Progenitor cell of endocrine pancreas (in vitro differentiated cells): ENCODE data around the gene RPRM. TPM values are rescaled to one million over a fixed set of nuclear protein-coding genes. Genes with fewer than 3 reads are reported as not detected.

Experiments used
- DNase-seq: peaks from one replicate; pipeline ENCODE4 v3.0.0; 2021; ENCODE audit warnings: low spot score; ENCODE audit not compliant: unreplicated experiment
- H3K27ac Mint-ChIP-seq: 2 replicates; pipeline ENCODE4 v1.8.0; 2021; ENCODE audit warnings: mild to moderate bottlenecking, moderate library complexity, mixed read lengths
- H3K27me3 Mint-ChIP-seq: 2 replicates; pipeline ENCODE4 v1.8.0; 2021; ENCODE audit warnings: mixed read lengths
- H3K36me3 Mint-ChIP-seq: 2 replicates; pipeline ENCODE4 v1.8.0; 2022; ENCODE audit warnings: mixed read lengths; ENCODE audit not compliant: insufficient read depth
- H3K4me1 Mint-ChIP-seq: 2 replicates; pipeline ENCODE4 v1.8.0; 2021; ENCODE audit warnings: low read depth, mixed read lengths
- H3K4me3 Mint-ChIP-seq: 2 replicates; pipeline ENCODE4 v1.8.0; 2021; ENCODE audit warnings: low read depth, mild to moderate bottlenecking, moderate library complexity, mixed read lengths
- H3K9me3 Mint-ChIP-seq: 2 replicates; pipeline ENCODE4 v1.8.0; 2021; ENCODE audit warnings: low read depth, mixed read lengths
- total RNA-seq: library from RNA; stranded (reverse); gene quantifications from 2 replicates; pipeline ENCODE4 v1.2.1, GENCODE V29; 2021
- TF ChIP-seq, protein P1 (sequence below): fragments of 200-600 bp; sonication (generic); IDR thresholded peaks from one replicate; pipeline ENCODE4 v1.5.0; 2021; ENCODE audit warnings: antibody characterized with exemption, mild to moderate bottlenecking; ENCODE audit not compliant: unreplicated experiment

Gene RPRM
- total RNA-seq, 1 donor from 2014 or later, result 3.1 TPM

GRCh38 chr2:153499439-153499838 lies 20.9 kb upstream of the RPRM start:
- TF ChIP-seq, protein P1, sequence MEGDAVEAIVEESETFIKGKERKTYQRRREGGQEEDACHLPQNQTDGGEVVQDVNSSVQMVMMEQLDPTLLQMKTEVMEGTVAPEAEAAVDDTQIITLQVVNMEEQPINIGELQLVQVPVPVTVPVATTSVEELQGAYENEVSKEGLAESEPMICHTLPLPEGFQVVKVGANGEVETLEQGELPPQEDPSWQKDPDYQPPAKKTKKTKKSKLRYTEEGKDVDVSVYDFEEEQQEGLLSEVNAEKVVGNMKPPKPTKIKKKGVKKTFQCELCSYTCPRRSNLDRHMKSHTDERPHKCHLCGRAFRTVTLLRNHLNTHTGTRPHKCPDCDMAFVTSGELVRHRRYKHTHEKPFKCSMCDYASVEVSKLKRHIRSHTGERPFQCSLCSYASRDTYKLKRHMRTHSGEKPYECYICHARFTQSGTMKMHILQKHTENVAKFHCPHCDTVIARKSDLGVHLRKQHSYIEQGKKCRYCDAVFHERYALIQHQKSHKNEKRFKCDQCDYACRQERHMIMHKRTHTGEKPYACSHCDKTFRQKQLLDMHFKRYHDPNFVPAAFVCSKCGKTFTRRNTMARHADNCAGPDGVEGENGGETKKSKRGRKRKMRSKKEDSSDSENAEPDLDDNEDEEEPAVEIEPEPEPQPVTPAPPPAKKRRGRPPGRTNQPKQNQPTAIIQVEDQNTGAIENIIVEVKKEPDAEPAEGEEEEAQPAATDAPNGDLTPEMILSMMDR, result no peak
- Mint-ChIP-seq H3K9me3 (no peaks in the 10 kb centered on the region), H3K36me3 (no peaks in the 10 kb centered on the region), H3K4me1 (no peaks in the 10 kb centered on the region), H3K27ac (no peak overlapping the region), H3K4me3 (no peak overlapping the region), H3K27me3 (no peaks in the 10 kb centered on the region)
- no peak for DNase-seq

DNA sequence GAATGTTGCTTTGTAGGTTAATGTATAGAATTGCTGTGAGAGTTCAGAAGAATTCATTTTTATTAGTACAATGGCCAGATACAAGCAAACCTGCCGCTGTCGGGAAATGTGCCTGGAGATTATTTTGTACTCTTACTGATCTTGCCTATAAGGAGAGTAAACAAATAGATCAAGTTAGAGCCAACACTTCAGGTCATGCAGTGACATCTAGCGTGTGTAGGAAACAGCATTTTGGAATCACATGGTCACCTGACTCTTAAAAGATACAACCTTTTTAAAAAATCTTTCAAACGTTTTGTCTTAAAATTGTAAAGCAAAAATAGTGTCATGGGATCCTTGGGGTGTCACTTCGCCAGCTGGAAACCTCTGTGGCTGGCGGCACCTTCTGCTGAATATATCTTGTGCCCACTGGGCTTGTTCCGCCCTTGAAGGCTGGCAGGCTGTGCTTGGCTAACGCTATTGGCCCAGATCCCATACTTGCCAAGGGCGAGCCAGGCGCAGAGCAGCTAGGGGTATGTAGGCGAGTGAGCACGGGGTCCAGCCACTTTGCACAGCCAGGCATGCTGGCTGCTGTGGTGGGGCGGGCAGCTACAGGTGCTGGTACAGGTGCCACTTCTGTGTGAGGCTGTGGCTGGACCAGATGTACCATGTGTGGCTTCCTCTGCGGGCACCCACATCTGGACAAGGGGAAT lies 19.5 kb upstream of the RPRM start:
- Mint-ChIP-seq H3K4me3 (no peak overlapping the region), H3K9me3 (no peaks in the 10 kb centered on the region), H3K27ac (no peak overlapping the region), H3K36me3 (no peaks in the 10 kb centered on the region), H3K27me3 (no peaks in the 10 kb centered on the region), H3K4me1 (no peaks in the 10 kb centered on the region)
- no peak for DNase-seq
- TF ChIP-seq, protein P1, result no peak

GRCh38 chr2:153495725-153496124 lies 17.2 kb upstream of the RPRM start:
- H3K27ac Mint-ChIP-seq, result no peak overlapping the region
- no peaks in the 10 kb centered on the region for H3K9me3 Mint-ChIP-seq
- H3K4me3 Mint-ChIP-seq, result no peak overlapping the region
- no peaks in the 10 kb centered on the region for H3K4me1 Mint-ChIP-seq
- DNase-seq, result no peak
- TF ChIP-seq, protein P1, result no peak
- H3K36me3 Mint-ChIP-seq, result no peaks in the 10 kb centered on the region
- no peaks in the 10 kb centered on the region for H3K27me3 Mint-ChIP-seq

- no peak overlapping the region for H3K27ac Mint-ChIP-seq
- H3K4me3 Mint-ChIP-seq, result no peak overlapping the region
- H3K4me1 Mint-ChIP-seq, result peaks cover 9% of the 10 kb centered on the region
- no peaks in the 10 kb centered on the region for H3K27me3 Mint-ChIP-seq
- TF ChIP-seq, protein P1, result no peak
- DNase-seq, result no peak
- no peaks in the 10 kb centered on the region for H3K9me3 Mint-ChIP-seq
- H3K36me3 Mint-ChIP-seq, result no peaks in the 10 kb centered on the region
Observed at GRCh38 chr2:153488072-153488471, 9.5 kb upstream of the RPRM start.

GRCh38 chr2:153487448-153487847 lies 8.9 kb upstream of the RPRM start:
- TF ChIP-seq, protein P1, result no peak
- Mint-ChIP-seq H3K27me3 (no peaks in the 10 kb centered on the region), H3K4me3 (no peak overlapping the region), H3K36me3 (no peaks in the 10 kb centered on the region), H3K9me3 (no peaks in the 10 kb centered on the region), H3K27ac (no peak overlapping the region), H3K4me1 (peaks cover 9% of the 10 kb centered on the region)
- DNase-seq, result no peak
